Naive thymus-derived CD8-positive, alpha-beta T cell (primary cell): Measurements from ENCODE around the gene CHD5. TPM values are rescaled to one million over a fixed set of nuclear protein-coding genes. Genes with fewer than 3 reads are reported as not detected.
A peak's percentile ranks its signal among the peaks of the same experiment; 100 is the strongest.

Experiments
- ATAC-seq, 2 donors: fragments of 150-1000 bp; cut with Tn5 transposase in 1 of 2; sonication (Bioruptor Pico), chemical (Tn5 transposase) in 1 of 2; 1 replicate in 1 of 2; 2 replicates in 1 of 2; pipeline ENCODE4 v1.10.0; 2021; ENCODE audit warnings: mild to moderate bottlenecking in 2 of 2, moderate library complexity in 2 of 2
- POLR2A ChIA-PET: fragments of 350-600 bp; sonication (Branson Sonifier 250); formaldehyde crosslinking; loops from one replicate; lab custom pipeline; 2021; ENCODE audit warnings: antibody characterized with exemption; lab: Charles Lee
- DNase-seq, 10 donors: peaks; one replicate each; pipeline versions ENCODE4 v3.0.0 to v3.0.0-alpha.2; 2020 to 2022
- H3K27ac Mint-ChIP-seq, 10 donors: one replicate each; pipeline ENCODE4 v1.8.0; 2020 to 2022; ENCODE audit warnings: mild to moderate bottlenecking in 10 of 10, mixed read lengths in 10 of 10, moderate library complexity in 4 of 10, inconsistent platforms in 1 of 10
- H3K27me3 Mint-ChIP-seq, 5 donors: one replicate each; pipeline ENCODE4 v1.8.0; 2021 to 2022; ENCODE audit warnings: mixed read lengths in 5 of 5
- H3K36me3 Mint-ChIP-seq, 3 donors: one replicate each; pipeline ENCODE4 v1.8.0; 2020 to 2022; ENCODE audit warnings: mixed read lengths in 3 of 3, mild to moderate bottlenecking in 2 of 3, inconsistent platforms in 1 of 3
- H3K4me1 Mint-ChIP-seq, 4 donors: one replicate each; pipeline ENCODE4 v1.8.0; 2021 to 2022; ENCODE audit warnings: mixed read lengths in 4 of 4
- H3K4me3 Mint-ChIP-seq, 10 donors: one replicate each; pipeline ENCODE4 v1.8.0; 2020 to 2022; ENCODE audit warnings: mild to moderate bottlenecking in 10 of 10, mixed read lengths in 10 of 10, moderate library complexity in 6 of 10, inconsistent platforms in 1 of 10
- H3K9me3 Mint-ChIP-seq, 9 donors: one replicate each; pipeline ENCODE4 v1.8.0; 2020 to 2022; ENCODE audit warnings: mixed read lengths in 9 of 9, mild to moderate bottlenecking in 3 of 9, inconsistent platforms in 1 of 9, moderate library complexity in 1 of 9
- polyA plus RNA-seq, 3 donors: library from polyadenylated mRNA; unstranded; fragments of 300-500 nt; fragmentation: Illumina TruSeq; gene quantifications; one replicate each; pipeline ENCODE4 v1.2.3, GENCODE V29; 2021
- total RNA-seq, 8 experiments: library from RNA in 2 of 8; stranded (reverse) in 2 of 8; gene quantifications; one replicate each; pipeline ENCODE4 v1.2.3 and lab custom pipeline; 2021 to 2026

Gene CHD5
- total and polyA plus RNA-seq, 5 experiments from 2014 or later: 0.06 to 0.14 (median 0.10) TPM; not detected in 2

DNA sequence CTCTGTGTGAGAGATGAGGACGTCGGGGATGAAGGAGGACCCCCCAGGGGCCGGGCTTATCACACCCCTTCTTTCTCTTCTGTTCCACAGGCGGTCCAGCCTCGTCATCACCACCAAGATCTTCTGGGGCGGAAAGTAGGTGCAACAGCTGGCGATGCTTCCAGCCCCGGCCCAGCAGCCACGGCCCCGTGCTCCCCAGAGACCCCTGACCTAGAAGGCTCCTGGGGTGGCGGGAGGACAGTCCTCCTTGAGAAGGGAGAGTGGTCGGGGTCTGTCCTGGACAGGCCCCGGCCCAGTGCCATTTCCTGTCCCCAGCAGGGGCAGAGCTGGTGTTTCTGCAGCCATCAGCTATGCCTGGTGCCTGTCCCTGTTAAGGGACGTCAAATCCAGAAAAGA, 92.7 kb downstream of the CHD5 start:
- Mint-ChIP-seq H3K27ac (no peak overlapping the region), H3K36me3 (peaks cover 0 to 62% (median 0%) of the 10 kb centered on the region in 3 donors), H3K9me3 (no peaks in the 10 kb centered on the region), H3K4me3 (no peak overlapping the region), H3K27me3 (no peaks in the 10 kb centered on the region), H3K4me1 (peaks cover 0 to 2% (median 0%) of the 10 kb centered on the region in 4 donors)
- ATAC-seq (no peak), DNase-seq (no peak)
- POLR2A ChIA-PET: no interaction called here

DNA sequence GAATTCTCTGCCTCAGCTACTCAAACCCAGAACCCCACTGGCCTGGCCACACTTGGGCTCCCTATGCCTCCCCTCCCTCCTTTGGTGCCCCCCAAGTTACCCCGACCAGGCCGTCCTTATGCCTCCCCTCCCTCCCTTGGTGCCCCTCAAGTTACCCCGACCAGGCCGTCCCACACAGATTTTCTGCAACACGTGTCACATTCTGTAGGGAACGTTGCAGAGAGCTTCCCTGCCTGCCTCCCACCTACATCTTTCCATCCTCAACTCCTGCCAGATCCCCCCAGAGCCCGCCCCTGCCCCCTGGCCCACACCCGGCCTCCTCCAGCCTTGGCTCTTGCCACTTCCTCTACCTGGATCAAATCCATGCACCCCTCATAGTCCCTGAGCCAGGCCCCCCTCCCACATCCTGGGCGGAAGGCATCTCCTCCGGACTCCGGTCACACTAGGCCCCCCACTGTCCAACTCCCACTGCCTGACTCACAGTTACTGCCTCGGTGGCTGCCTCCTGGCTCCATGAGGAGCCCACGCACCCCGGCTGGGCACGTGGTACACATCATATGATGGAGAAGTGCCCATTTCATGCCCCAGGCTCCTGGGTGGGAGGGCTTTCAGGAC, 93.3 kb downstream of the CHD5 start:
- peaks cover 0 to 61% (median 3%) of the 10 kb centered on the region in 3 donors for H3K36me3 Mint-ChIP-seq
- peaks cover 0 to 2% (median 0%) of the 10 kb centered on the region in 4 donors for H3K4me1 Mint-ChIP-seq
- no peaks in the 10 kb centered on the region for H3K27me3 Mint-ChIP-seq
- no peak overlapping the region for H3K4me3 Mint-ChIP-seq
- POLR2A ChIA-PET: interaction anchor here (0.5 kb wide), 1 partner anchor 296 kb away, joined by 4 read pairs; no protein-coding TSS in a partner anchor
- H3K27ac Mint-ChIP-seq: peak overlapping the region in 2 of 10 donors; percentile 9 to 59
- H3K9me3 Mint-ChIP-seq: no peaks in the 10 kb centered on the region
- DNase-seq (no peak), ATAC-seq (no peak)

DNA sequence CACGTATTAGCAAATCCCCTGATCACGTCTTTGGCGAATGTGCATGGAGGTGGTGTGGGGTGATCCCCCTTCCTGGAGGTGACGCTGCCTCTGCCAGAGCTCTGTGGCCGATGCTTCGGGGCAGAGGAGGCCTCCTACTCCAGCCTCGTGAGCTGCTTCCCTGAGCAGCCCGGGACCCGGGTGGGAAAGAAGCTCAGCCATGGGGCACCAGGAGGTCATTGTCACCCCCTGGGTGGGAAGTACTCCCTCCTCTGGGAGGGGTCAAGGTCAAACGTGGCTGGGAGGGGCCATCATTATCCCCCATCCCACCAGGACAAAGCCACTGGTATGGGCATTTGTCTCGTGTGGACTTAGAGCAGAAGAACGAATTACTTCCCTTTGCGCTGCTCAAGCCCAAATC, 93.8 kb downstream of the CHD5 start:
- Mint-ChIP-seq H3K27ac (peak overlapping the region in 2 of 10 donors; percentile 9 to 49), H3K9me3 (no peaks in the 10 kb centered on the region), H3K36me3 (peaks cover 0 to 63% (median 5%) of the 10 kb centered on the region in 3 donors), H3K27me3 (no peaks in the 10 kb centered on the region), H3K4me1 (peaks cover 0 to 2% (median 0%) of the 10 kb centered on the region in 4 donors), H3K4me3 (no peak overlapping the region)
- no peak for ATAC-seq
- POLR2A ChIA-PET: interaction anchor here (0.5 kb wide), 1 partner anchor 297 kb away, joined by 4 read pairs; no protein-coding TSS in a partner anchor
- DNase-seq: no peak

DNA sequence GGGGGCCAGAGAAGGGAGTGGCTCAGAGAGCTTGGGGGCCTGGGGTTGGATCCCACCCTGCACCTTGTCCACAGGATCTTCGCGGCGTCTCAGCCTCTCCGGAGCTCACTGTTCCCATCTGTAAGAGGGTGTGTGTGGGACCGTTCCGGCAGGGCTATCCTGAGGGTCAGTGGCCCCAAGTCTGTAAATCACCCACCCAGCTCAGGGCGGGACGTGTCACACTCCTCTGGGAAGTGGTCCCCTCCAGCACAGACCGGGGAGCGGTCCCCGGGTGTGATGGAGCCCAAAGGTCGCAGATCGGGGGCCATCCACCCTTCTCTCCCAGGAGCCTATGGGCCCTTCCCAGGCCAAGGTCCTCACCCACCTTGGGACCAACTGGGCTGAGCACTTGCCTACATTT, 94.5 kb downstream of the CHD5 start:
- Mint-ChIP-seq H3K27me3 (no peaks in the 10 kb centered on the region), H3K4me1 (peaks cover 0 to 2% (median 0%) of the 10 kb centered on the region in 4 donors), H3K36me3 (peaks cover 0 to 64% (median 5%) of the 10 kb centered on the region in 3 donors), H3K4me3 (no peak overlapping the region), H3K27ac (no peak overlapping the region), H3K9me3 (no peaks in the 10 kb centered on the region)
- DNase-seq: no peak
- POLR2A ChIA-PET: no interaction called here
- no peak for ATAC-seq

DNA sequence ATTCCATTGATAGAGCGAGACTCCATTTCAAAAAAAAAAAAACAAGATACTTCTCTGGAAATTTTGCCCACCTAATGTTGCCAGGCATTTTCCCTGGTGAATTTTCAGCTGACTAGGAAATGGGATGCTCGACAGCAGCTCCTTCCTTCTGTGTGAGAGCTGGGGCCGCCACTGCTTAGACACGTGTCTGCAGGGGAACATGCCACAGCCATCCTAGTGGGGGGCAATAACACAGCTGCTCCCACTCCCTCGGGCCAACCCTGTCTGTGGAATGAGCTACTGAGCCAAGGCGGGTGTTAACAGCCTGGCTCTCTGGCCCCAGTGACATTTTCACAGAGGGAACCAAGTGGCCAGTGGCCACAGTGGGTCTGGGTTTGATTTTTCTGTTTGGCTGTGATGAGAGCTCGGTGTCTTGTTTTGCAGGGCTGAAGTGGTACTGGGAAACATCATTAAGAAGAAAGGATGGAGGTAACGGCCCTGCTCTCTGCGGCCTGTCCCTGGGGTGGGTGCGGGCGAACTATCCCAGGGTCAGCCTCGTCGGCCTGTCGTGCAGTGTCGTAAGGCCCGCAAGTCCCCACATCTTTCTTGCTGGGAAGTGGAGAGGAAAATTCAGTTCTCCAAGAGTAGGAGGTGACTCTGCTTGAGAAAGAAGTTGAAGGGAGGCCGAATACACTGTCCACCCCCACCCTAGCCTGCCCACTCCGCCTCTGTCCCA, 95.2 kb downstream of the CHD5 start:
- Mint-ChIP-seq H3K27ac (peak overlapping the region in 1 of 10 donors; percentile 49), H3K9me3 (no peaks in the 10 kb centered on the region), H3K36me3 (peaks cover 0 to 64% (median 5%) of the 10 kb centered on the region in 3 donors), H3K4me1 (peaks cover 0 to 2% (median 0%) of the 10 kb centered on the region in 4 donors), H3K4me3 (no peak overlapping the region), H3K27me3 (no peaks in the 10 kb centered on the region)
- POLR2A ChIA-PET: no interaction called here
- ATAC-seq (no peak), DNase-seq (no peak)

DNA sequence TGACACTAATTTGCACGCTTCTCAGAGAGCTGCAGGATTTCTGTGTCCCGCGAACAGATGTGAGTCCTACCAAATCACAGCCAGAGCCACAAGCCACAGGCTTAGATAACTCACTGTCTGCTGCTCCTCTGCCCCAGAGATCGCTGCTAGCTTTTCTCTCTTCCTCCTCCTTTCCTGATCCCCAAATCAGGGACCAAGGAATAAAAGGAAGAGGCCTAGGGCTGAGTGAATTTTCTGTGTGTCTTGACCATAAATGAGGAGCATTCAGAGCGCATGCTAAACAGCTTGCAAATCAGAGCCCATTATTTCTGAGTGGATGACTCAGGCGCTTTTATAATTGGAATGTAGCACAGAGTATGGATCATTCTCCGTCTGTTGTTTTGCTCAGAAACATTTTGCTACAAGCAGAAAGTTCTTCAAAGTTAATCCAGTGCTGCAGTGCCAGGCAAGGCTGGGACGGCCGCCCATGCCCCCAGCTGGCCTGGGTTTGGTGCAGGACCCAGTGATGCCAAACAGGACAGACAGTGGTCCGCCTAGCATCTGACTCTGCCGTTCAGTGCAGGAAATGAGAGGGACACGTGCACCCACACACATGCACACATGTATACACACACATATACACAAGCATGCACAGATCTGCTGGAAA, 96.2 kb downstream of the CHD5 start:
- POLR2A ChIA-PET: interaction anchor here (0.5 kb wide), 1 partner anchor 30 kb away, joined by 3 read pairs; no protein-coding TSS in a partner anchor
- peaks cover 0 to 66% (median 5%) of the 10 kb centered on the region in 3 donors for H3K36me3 Mint-ChIP-seq
- H3K4me1 Mint-ChIP-seq: peaks cover 0 to 3% (median under 1%) of the 10 kb centered on the region in 4 donors
- H3K27ac Mint-ChIP-seq: peak overlapping the region in 3 of 10 donors; percentile 7 to 60 (median 25)
- no peaks in the 10 kb centered on the region for H3K9me3 Mint-ChIP-seq
- H3K27me3 Mint-ChIP-seq: no peaks in the 10 kb centered on the region
- no peak overlapping the region for H3K4me3 Mint-ChIP-seq
- ATAC-seq (no peak), DNase-seq (no peak)

DNA sequence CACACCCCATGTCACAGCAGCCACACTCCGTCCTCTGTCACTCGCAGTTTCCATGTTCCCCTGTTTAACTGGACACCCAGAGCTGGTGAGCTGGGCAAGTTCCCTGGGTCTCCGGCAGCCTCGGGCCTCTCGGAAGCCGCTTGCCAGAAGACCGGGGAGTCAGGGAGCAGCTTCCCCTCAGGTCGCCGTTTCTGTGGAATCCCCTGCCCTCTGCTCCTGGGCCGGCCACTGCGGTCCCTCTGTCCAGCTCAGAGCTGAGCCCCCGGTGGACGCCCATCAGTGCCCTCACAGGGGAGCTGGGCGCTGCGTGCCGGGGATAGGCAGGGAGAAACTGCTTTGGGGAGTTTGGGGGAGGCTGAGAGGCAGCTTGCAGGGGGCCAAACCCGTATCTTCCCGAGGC, 96.7 kb downstream of the CHD5 start:
- DNase-seq (no peak), ATAC-seq (no peak)
- H3K27ac Mint-ChIP-seq: peak overlapping the region in 1 of 10 donors; percentile 20
- POLR2A ChIA-PET: interaction anchor here (0.5 to 1.1 kb wide), 2 partner anchors 30 to 58 kb away, joined by 3 read pairs; no protein-coding TSS in a partner anchor
- H3K27me3 Mint-ChIP-seq: no peaks in the 10 kb centered on the region
- peaks cover 0 to 71% (median 5%) of the 10 kb centered on the region in 3 donors for H3K36me3 Mint-ChIP-seq
- H3K9me3 Mint-ChIP-seq: no peaks in the 10 kb centered on the region
- H3K4me1 Mint-ChIP-seq: peaks cover 0 to 4% (median 3%) of the 10 kb centered on the region in 4 donors
- H3K4me3 Mint-ChIP-seq: no peak overlapping the region

DNA sequence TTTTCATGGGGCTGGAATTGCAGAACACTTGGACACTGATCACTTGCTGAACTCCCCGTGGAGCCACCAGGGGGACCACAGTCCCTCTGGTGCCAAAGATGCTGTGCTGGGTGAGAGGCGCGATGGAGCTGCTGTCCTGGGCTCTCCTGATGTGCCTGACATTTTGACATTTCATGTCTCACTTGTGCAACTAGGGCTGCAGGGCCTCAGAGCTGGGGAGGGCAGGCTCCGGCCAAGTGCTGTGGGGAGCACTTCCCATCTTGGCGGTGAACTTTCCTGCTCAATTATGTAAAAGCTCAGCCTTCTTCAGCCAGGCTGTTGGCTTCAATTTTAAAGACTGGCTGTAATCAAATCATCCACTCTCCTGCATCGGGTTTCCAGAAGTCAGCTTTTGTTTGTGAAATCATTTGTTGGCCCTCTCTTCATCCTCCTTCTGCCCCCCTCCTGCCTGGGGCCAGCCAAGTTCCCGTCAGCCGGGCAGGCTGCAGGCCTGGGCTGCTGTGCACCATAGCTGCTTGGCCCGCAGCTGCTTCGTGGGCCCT, 97.6 kb downstream of the CHD5 start:
- DNase-seq (no peak), ATAC-seq (no peak)
- Mint-ChIP-seq H3K27me3 (no peaks in the 10 kb centered on the region), H3K27ac (no peak overlapping the region), H3K4me3 (no peak overlapping the region), H3K4me1 (peaks cover 0 to 6% (median 4%) of the 10 kb centered on the region in 4 donors), H3K36me3 (peaks cover 0 to 75% (median 5%) of the 10 kb centered on the region in 3 donors), H3K9me3 (no peaks in the 10 kb centered on the region)
- POLR2A ChIA-PET: interaction anchor here (1.1 kb wide), 1 partner anchor 57 kb away, joined by 3 read pairs; no protein-coding TSS in a partner anchor

DNA sequence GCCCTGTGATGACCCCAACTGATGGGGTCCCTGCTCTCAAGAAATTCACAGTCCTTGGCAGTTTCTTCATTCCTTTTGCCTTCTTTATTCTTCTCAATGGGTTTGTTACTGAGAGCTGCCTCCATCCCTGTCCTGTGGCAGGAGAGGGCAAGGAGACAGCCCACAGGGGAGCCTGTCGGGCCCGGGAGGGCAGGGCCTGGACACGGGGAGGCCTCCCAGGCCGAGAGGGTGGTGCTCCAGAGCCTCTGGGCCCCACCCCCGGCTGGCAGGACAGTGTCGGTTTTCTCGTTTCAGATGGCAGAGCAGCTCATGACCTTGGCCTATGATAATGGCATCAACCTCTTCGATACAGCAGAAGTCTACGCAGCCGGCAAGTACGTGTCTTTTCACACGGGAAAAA, 98.2 kb downstream of the CHD5 start:
- no peak for DNase-seq
- Mint-ChIP-seq H3K9me3 (no peaks in the 10 kb centered on the region), H3K4me1 (peaks cover 0 to 6% (median 4%) of the 10 kb centered on the region in 4 donors), H3K4me3 (no peak overlapping the region), H3K27me3 (no peaks in the 10 kb centered on the region), H3K36me3 (peaks cover 0 to 76% (median 5%) of the 10 kb centered on the region in 3 donors), H3K27ac (no peak overlapping the region)
- no peak for ATAC-seq
- POLR2A ChIA-PET: no interaction called here

DNA sequence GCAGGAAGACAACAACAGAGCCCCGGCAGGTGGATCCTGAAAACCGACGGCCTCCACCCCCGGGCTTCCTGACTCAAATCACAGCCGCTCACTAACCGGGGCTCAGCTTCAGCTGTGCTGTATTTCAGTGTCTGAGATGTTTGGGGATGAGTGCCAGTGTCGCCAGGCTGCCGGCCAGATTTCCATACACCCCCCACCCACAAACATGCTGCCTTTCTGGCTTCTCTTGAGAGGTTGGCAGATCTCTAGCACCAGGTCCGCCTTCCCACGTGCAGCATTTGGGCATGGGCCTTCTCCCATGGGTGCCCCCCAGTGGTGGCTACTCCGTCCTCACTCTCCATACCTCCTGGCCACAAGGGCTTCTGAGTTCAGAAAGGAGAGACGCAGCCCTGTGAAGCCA, 99.7 kb downstream of the CHD5 start:
- Mint-ChIP-seq H3K27ac (no peak overlapping the region), H3K9me3 (no peaks in the 10 kb centered on the region), H3K27me3 (no peaks in the 10 kb centered on the region), H3K4me1 (peaks cover 0 to 6% (median 5%) of the 10 kb centered on the region in 4 donors), H3K36me3 (peaks cover 0 to 83% (median 5%) of the 10 kb centered on the region in 3 donors), H3K4me3 (no peak overlapping the region)
- POLR2A ChIA-PET: no interaction called here
- DNase-seq (no peak), ATAC-seq (no peak)

DNA sequence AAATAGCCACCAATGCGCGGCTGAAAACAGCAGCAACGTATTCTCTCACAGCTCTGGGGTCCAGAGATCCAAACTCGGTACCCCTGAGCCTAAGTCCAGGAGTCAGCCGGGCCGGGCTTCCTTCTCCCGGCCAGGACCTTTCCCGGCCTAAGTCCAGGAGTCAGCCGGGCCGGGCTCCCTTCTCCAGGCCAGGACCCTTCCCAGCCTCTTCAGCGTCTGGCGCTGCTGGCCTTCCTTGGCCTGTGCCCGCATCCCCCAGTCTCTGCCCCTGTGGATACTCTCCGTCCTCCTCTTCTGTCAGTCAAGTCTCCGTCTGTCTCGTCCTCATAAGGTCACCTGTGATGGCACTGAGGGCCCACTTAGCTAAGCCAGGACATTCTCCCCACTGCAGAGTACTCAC, 102.2 kb downstream of the CHD5 start:
- no peaks in the 10 kb centered on the region for H3K9me3 Mint-ChIP-seq
- POLR2A ChIA-PET: no interaction called here
- peaks cover 0 to 80% (median 5%) of the 10 kb centered on the region in 3 donors for H3K36me3 Mint-ChIP-seq
- ATAC-seq (no peak), DNase-seq (no peak)
- H3K4me1 Mint-ChIP-seq: peaks cover 0 to 8% (median 5%) of the 10 kb centered on the region in 4 donors
- no peak overlapping the region for H3K4me3 Mint-ChIP-seq
- peak overlapping the region in 4 of 10 donors; percentile 16 to 85 (median 52) for H3K27ac Mint-ChIP-seq
- H3K27me3 Mint-ChIP-seq: no peaks in the 10 kb centered on the region

DNA sequence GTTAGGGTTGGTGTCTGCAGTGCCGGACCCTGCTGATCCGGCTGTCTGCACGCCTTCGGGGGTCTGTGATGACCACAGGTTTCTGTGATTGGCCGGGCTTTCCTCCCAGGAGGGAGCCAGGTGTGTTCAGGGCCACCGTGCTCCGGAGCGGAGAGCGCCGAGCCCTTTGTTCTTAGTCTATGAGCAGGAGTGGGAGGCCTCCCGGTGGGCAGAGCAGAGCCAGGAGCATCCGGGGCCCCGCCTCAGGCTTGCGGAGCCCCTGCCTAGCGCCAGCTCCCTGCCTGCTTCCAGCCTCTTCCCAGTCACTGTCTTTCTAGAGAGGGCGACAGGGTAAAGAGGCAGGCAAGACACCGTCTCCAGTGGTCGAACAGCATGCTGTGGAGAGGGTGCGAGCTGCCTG, 102.6 kb downstream of the CHD5 start:
- Mint-ChIP-seq H3K4me1 (peaks cover 0 to 8% (median 5%) of the 10 kb centered on the region in 4 donors), H3K9me3 (no peaks in the 10 kb centered on the region), H3K27me3 (no peaks in the 10 kb centered on the region), H3K27ac (no peak overlapping the region), H3K36me3 (peaks cover 0 to 77% (median 5%) of the 10 kb centered on the region in 3 donors), H3K4me3 (no peak overlapping the region)
- POLR2A ChIA-PET: no interaction called here
- no peak for DNase-seq
- ATAC-seq: no peak
